Loucy (cell line): ENCODE measurements around the gene TMC3.

Experiments
- EZH2phosphoT487 ChIP-seq: fragments of 200-600 bp; IDR thresholded peaks from 2 replicates; pipeline ENCODE4 v1.6.1; 2018; ENCODE audit warnings: antibody characterized with exemption, mild to moderate bottlenecking, moderate library complexity, borderline replicate concordance
- TF ChIP-seq, protein P1 (sequence below): fragments of 200-600 bp; sonication (generic); conservative IDR thresholded peaks from 2 replicates; pipeline ENCODE4 v1.5.1; 2014; ENCODE audit warnings: mild to moderate bottlenecking, antibody characterized with exemption, low read length

DNA sequence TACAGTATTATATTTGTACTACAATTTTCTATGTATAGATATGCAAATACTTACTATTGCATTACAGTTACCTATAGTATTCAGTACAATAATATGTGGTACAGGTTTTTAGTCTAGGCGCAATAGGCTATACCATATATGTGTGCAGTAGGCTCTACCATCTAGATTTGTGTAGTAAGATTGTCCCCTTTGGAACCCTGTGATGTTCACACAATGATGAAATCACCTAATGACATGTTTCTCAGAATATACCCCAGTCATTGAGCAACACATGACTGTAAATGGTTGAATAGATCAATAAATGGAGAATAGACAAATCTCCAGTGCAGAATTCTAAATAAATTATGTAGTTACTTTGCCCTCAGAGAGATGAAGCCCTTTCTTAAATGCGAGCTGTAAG is 17.6 kb upstream of the TMC3 start:
- TF ChIP-seq, protein P1, sequence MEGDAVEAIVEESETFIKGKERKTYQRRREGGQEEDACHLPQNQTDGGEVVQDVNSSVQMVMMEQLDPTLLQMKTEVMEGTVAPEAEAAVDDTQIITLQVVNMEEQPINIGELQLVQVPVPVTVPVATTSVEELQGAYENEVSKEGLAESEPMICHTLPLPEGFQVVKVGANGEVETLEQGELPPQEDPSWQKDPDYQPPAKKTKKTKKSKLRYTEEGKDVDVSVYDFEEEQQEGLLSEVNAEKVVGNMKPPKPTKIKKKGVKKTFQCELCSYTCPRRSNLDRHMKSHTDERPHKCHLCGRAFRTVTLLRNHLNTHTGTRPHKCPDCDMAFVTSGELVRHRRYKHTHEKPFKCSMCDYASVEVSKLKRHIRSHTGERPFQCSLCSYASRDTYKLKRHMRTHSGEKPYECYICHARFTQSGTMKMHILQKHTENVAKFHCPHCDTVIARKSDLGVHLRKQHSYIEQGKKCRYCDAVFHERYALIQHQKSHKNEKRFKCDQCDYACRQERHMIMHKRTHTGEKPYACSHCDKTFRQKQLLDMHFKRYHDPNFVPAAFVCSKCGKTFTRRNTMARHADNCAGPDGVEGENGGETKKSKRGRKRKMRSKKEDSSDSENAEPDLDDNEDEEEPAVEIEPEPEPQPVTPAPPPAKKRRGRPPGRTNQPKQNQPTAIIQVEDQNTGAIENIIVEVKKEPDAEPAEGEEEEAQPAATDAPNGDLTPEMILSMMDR: no peak
- TF ChIP-seq EZH2phosphoT487: no peak
